Endothelial cell (in vitro differentiated cells): ENCODE measurements around the gene KRT84. TPM values are rescaled to one million over a fixed set of nuclear protein-coding genes. Genes with fewer than 3 reads are reported as not detected.

Experiments
- DNase-seq: peaks from one replicate; pipeline ENCODE4 v3.0.0; 2021; ENCODE audit warnings: low spot score
- H3K27ac Mint-ChIP-seq: one replicate; pipeline ENCODE4 v1.8.0; 2021; ENCODE audit warnings: mixed read lengths, inconsistent platforms; ENCODE audit not compliant: unreplicated experiment
- H3K27me3 Mint-ChIP-seq: one replicate; pipeline ENCODE4 v1.8.0; 2021; ENCODE audit warnings: mild to moderate bottlenecking, moderate library complexity, mixed read lengths, inconsistent platforms; ENCODE audit not compliant: unreplicated experiment
- H3K36me3 Mint-ChIP-seq: one replicate; pipeline ENCODE4 v1.8.0; 2021; ENCODE audit warnings: mild to moderate bottlenecking, low read depth, mixed read lengths, inconsistent platforms; ENCODE audit not compliant: unreplicated experiment
- H3K4me1 Mint-ChIP-seq: one replicate; pipeline ENCODE4 v1.8.0; 2021; ENCODE audit warnings: mild to moderate bottlenecking, mixed read lengths, inconsistent platforms; ENCODE audit not compliant: unreplicated experiment
- H3K4me3 Mint-ChIP-seq: one replicate; pipeline ENCODE4 v1.8.0; 2021; ENCODE audit warnings: mild to moderate bottlenecking, mixed read lengths, inconsistent platforms; ENCODE audit not compliant: unreplicated experiment
- H3K9me3 Mint-ChIP-seq: one replicate; pipeline ENCODE4 v1.8.0; 2021; ENCODE audit warnings: mixed read lengths, inconsistent platforms; ENCODE audit not compliant: unreplicated experiment
- total RNA-seq: library from RNA; stranded (reverse); fragmentation: NEBNext Ultra II Directional; extraction: Animal tissue kit (Norgen Biotek cat#: 25700); gene quantifications from one replicate; pipeline ENCODE4 v1.2.1, GENCODE V29; 2021; ENCODE audit not compliant: unreplicated experiment
- TF ChIP-seq, protein P1 (sequence below): fragments of 200-600 bp; sonication (generic); IDR thresholded peaks from one replicate; pipeline ENCODE4 v1.5.0; 2021; ENCODE audit warnings: antibody characterized with exemption; ENCODE audit not compliant: unreplicated experiment

The KRT84 gene
- total RNA-seq, 1 donor from 2014 or later: not detected

DNA sequence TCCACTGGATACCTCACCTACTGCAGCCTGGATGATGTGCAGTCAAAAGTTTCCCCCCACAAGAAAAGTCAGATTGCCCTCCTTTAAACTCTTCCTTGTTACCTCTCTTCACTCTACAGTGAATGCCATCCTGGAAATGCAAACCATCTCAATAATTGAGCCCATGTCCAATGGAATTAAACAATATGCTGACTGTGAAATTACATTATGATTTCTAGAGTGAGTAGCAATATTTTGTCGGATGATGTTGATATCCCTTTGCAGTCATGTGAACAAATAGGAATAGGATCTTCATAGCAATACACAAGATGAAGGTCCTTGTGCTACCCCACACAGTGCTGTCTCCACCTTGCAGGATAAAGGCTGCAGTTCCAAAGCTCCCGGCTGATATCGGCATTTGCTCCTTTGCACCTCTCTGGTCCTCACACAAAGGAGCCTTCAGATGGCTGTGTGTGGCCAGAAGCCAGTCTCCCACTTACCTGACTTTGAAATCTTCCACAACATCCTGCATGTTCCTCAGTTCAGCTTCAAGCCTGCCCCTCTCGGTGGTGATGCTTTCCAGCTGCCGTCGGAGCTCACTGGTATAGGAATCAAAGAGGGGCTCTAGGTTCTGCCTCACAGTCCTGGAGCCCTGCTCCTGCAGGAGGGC is 47.2 kb upstream of the KRT84 start:
- peaks cover 5% of the 10 kb centered on the region for H3K4me1 Mint-ChIP-seq
- H3K27ac Mint-ChIP-seq: no peak overlapping the region
- no peak overlapping the region for H3K4me3 Mint-ChIP-seq
- TF ChIP-seq, protein P1, sequence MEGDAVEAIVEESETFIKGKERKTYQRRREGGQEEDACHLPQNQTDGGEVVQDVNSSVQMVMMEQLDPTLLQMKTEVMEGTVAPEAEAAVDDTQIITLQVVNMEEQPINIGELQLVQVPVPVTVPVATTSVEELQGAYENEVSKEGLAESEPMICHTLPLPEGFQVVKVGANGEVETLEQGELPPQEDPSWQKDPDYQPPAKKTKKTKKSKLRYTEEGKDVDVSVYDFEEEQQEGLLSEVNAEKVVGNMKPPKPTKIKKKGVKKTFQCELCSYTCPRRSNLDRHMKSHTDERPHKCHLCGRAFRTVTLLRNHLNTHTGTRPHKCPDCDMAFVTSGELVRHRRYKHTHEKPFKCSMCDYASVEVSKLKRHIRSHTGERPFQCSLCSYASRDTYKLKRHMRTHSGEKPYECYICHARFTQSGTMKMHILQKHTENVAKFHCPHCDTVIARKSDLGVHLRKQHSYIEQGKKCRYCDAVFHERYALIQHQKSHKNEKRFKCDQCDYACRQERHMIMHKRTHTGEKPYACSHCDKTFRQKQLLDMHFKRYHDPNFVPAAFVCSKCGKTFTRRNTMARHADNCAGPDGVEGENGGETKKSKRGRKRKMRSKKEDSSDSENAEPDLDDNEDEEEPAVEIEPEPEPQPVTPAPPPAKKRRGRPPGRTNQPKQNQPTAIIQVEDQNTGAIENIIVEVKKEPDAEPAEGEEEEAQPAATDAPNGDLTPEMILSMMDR: no peak
- DNase-seq: no peak
- H3K36me3 Mint-ChIP-seq: no peaks in the 10 kb centered on the region
- H3K9me3 Mint-ChIP-seq: no peaks in the 10 kb centered on the region
- H3K27me3 Mint-ChIP-seq: peaks cover 7% of the 10 kb centered on the region

DNA sequence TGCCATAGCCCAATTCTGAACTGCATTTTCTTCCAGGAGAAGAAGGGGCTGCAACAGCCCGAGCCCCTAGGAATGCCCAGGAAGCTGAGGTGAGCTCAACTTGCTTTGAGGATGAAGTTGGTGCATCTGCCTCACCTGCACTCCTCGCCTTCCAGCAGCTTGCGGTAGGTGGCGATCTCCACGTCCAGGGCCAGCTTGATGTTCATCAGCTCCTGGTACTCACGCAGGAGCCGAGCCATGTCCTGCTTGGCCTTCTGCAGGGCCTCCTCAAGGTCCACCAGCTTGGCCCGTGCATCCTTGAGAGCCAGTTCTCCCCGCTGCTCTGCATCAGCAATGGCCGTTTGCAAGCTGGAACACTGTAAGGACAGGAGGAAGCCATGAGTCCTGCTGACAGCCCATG is 42.7 kb upstream of the KRT84 start:
- H3K27me3 Mint-ChIP-seq: peaks cover 3% of the 10 kb centered on the region

DNA sequence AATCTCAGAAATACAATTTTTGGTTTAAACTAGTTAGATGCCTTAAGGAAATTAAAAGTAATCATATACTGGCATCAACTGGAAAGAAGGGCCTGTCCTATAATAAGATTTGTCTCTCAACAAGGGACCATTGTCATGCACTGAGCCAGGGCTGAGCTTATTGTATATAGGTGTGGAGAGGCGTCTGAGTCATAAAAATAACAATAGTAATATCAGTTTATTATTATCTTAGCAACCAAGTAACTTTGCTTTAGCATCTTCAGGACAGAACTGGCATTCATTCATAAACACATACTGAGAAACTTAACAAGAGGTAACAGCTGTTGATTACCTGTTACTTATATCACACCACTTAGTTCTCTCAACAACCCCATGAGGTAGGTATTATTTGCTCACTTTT is 41.6 kb upstream of the KRT84 start:
- no peaks in the 10 kb centered on the region for H3K36me3 Mint-ChIP-seq
- H3K4me3 Mint-ChIP-seq: no peak overlapping the region
- H3K9me3 Mint-ChIP-seq: no peaks in the 10 kb centered on the region
- H3K27me3 Mint-ChIP-seq: peaks cover 1% of the 10 kb centered on the region
- TF ChIP-seq, protein P1: no peak
- no peak for DNase-seq
- peaks cover 9% of the 10 kb centered on the region for H3K4me1 Mint-ChIP-seq
- no peak overlapping the region for H3K27ac Mint-ChIP-seq

More for the DNA sequence above, 42.7 kb upstream of the KRT84 start:
- Mint-ChIP-seq H3K36me3 (no peaks in the 10 kb centered on the region), H3K27ac (no peak overlapping the region), H3K4me3 (no peak overlapping the region), H3K9me3 (no peaks in the 10 kb centered on the region), H3K4me1 (peaks cover 8% of the 10 kb centered on the region)
- DNase-seq: no peak
- TF ChIP-seq, protein P1: no peak

DNA sequence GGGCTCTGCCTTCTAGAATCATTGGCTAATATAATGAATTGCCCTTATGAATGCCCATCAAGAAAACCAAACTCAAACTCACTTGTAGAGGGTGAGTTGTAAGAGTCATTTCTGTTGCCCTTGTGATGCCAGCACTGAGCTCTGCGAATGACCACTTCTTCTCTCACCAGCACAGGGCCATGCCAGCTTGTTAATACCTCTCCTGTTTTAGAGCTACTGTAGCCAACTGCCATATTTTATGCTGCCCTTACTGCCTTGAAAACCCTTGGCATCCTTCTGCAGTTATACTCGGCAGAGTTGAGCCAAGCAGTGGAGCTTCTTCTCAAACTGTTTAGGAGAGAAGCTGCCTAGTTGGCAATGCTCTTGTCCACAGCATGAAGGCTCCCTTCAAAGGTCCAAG is 40.6 kb upstream of the KRT84 start:
- H3K36me3 Mint-ChIP-seq: no peaks in the 10 kb centered on the region
- H3K9me3 Mint-ChIP-seq: no peaks in the 10 kb centered on the region
- H3K4me3 Mint-ChIP-seq: no peak overlapping the region
- no peak overlapping the region for H3K27ac Mint-ChIP-seq
- no peak for DNase-seq
- peaks cover 9% of the 10 kb centered on the region for H3K4me1 Mint-ChIP-seq
- H3K27me3 Mint-ChIP-seq: peaks cover 1% of the 10 kb centered on the region
- TF ChIP-seq, protein P1: no peak

DNA sequence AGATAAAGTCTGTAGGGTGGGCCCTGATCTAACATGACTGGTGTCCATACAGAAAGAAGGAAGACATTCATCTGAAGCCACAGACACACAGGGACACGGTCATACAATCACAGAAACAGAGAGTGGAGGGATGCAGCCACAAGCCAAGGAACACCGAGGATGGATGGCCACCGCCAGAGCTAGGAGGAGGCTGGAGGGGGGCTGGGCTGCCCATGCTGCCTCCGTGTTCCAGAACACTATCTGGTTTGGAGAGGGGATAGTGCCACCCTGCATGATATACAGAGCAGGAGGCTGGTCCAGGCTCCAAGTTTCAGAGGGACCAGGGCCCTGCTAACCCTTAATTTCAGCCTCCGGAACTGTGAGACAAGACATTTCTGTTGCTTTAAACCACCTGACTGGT is 40.0 kb upstream of the KRT84 start:
- Mint-ChIP-seq H3K4me1 (peaks cover 9% of the 10 kb centered on the region), H3K27me3 (peaks cover 1% of the 10 kb centered on the region), H3K27ac (no peak overlapping the region)

More for the DNA sequence above, 40.0 kb upstream of the KRT84 start:
- DNase-seq: no peak
- Mint-ChIP-seq H3K9me3 (no peaks in the 10 kb centered on the region), H3K36me3 (no peaks in the 10 kb centered on the region), H3K4me3 (no peak overlapping the region)
- TF ChIP-seq, protein P1: no peak
